Stomach (tissue), 9 donors: Measurements from ENCODE around the gene SGTA. TPM values are rescaled to one million over a fixed set of nuclear protein-coding genes. Genes with fewer than 3 reads are reported as not detected.

Experiments used
- DNase-seq, 2 donors: peaks; one replicate each; pipeline versions ENCODE4 v3.0.0 to v3.0.0-alpha.2; 2013 to 2019
- H3K27ac ChIP-seq, 5 donors: fragments of 200-600 bp in 4 of 5; sonication (generic) in 4 of 5; one replicate each; pipeline ENCODE4 v1.5.1; 2013 to 2019; ENCODE audit warnings: mild to moderate bottlenecking in 1 of 5, moderate library complexity in 1 of 5
- H3K27me3 ChIP-seq, 3 donors: fragments of 200-600 bp; sonication (generic); one replicate each; pipeline ENCODE4 v1.5.1; 2017 to 2019; ENCODE audit warnings: mixed run types in 1 of 3
- H3K36me3 ChIP-seq, 4 donors: fragments of 200-600 bp; sonication (generic); 1 replicate in 3 of 4; 2 replicates in 1 of 4; pipeline ENCODE4 v1.5.1; 2016 to 2019
- H3K4me1 ChIP-seq, 4 donors: fragments of 200-600 bp; sonication (generic); one replicate each; pipeline ENCODE4 v1.5.1; 2016 to 2019
- H3K4me3 ChIP-seq, 4 donors: fragments of 200-600 bp; sonication (generic) in 3 of 4; one replicate each; pipeline ENCODE4 v1.5.1; 2016 to 2019; ENCODE audit warnings: mild to moderate bottlenecking in 1 of 4
- H3K9me3 ChIP-seq, 4 donors: fragments of 200-600 bp; sonication (generic); one replicate each; pipeline ENCODE4 v1.5.1; 2016 to 2019
- CTCF ChIP-seq, 7 experiments: fragments of 450-650 bp in 4 of 7; fragments of 200-600 bp in 3 of 7; sonication (generic) in 3 of 7; IDR thresholded peaks; one replicate each; pipeline ENCODE4 v1.5.1; 2016 to 2019; ENCODE audit warnings: antibody characterized with exemption in 7 of 7, control low read depth in 2 of 7, mild to moderate bottlenecking in 1 of 7
- EP300 ChIP-seq: sonication (generic); formaldehyde crosslinking; IDR thresholded peaks from one replicate; pipeline ENCODE4 v1.6.1; 2017; ENCODE audit warnings: antibody characterized with exemption
- POLR2A ChIP-seq, 4 donors: fragments of 450-650 bp; IDR thresholded peaks; one replicate each; pipeline ENCODE4 v1.6.1; 2016; ENCODE audit warnings: antibody characterized with exemption in 4 of 4, control low read depth in 2 of 4, mild to moderate bottlenecking in 1 of 4, moderate library complexity in 1 of 4
- POLR2AphosphoS5 ChIP-seq, 3 donors: sonication (generic); formaldehyde crosslinking; IDR thresholded peaks; one replicate each; pipeline ENCODE4 v1.6.1; 2016; ENCODE audit warnings: antibody characterized with exemption in 3 of 3
- WGBS, 5 donors: extraction: QIAGEN DNeasy Blood & Tissue Kit in 3 of 5; methylation state at CpG; one replicate each; pipeline versions ENCODE4 v1.1.5 to v1.1.7; 2013 to 2018; 5-methylcytosine and 5-hydroxymethylcytosine counted together
- intact Hi-C: fragments of 100-400 bp; cut with DNase I; formaldehyde crosslinking; loops from one replicate; pipeline ENCODE4 v1.15.1; 2023; ENCODE audit warnings: low total_unique reads
- polyA plus RNA-seq, 3 donors: library from polyadenylated mRNA; stranded (reverse); fragments of 200-250 nt; gene quantifications; one replicate each; pipeline ENCODE4 v1.2.3, GENCODE V29; 2013
- total RNA-seq, 5 donors: library from RNA; depleted of rRNA; stranded (reverse); fragments of >200 nt; gene quantifications; one replicate each; pipeline versions ENCODE4 v1.1.0 to v1.2.3, GENCODE V29; 2014 to 2016
- donor health status: healthy with polysubstance abuse.
- donor health status: Bipolar disorder and iron deficiency.
- donor health status: healthy.

Gene SGTA
- total and polyA plus RNA-seq, 8 donors: 18.5 to 173 (median 52.7) TPM

- H3K9me3 ChIP-seq: no peaks in the 10 kb centered on the region
- H3K4me3 ChIP-seq: no peak overlapping the region
- H3K27me3 ChIP-seq: no peaks in the 10 kb centered on the region
- intact Hi-C loops: no loop called here
- 86 to 95% (median 89%) methylated on average over 7 of the region's 7 CpGs for WGBS, 5 donors
- no peak overlapping the region for H3K27ac ChIP-seq
- no peak for DNase-seq
- H3K4me1 ChIP-seq: no peaks in the 10 kb centered on the region
- no peak for TF ChIP-seq POLR2A (IDR thresholded peaks at IDR 0.05)
- TF ChIP-seq EP300: no peak
- no peak for TF ChIP-seq CTCF (IDR thresholded peaks at IDR 0.05)
- no peak for TF ChIP-seq POLR2AphosphoS5 (IDR thresholded peaks at IDR 0.05)
- H3K36me3 ChIP-seq: peaks cover 79 to 100% (median 99%) of the 10 kb centered on the region in 4 donors
Measured at GRCh38 chr19:2759965-2760364, 23.1 kb downstream of the SGTA start.

GRCh38 chr19:2759362-2759761 lies 23.7 kb downstream of the SGTA start:
- Histone ChIP-seq H3K27ac (no peak overlapping the region), H3K4me1 (no peaks in the 10 kb centered on the region), H3K36me3 (peaks cover 79 to 100% (median 99%) of the 10 kb centered on the region in 4 donors), H3K27me3 (no peaks in the 10 kb centered on the region), H3K4me3 (no peak overlapping the region), H3K9me3 (no peaks in the 10 kb centered on the region)
- WGBS, 5 donors: 91 to 94% (median 92%) methylated on average over 17 of the region's 17 CpGs
- intact Hi-C loops: no loop called here
- DNase-seq: no peak
- TF ChIP-seq CTCF (IDR thresholded peaks at IDR 0.05) (no peak), POLR2AphosphoS5 (IDR thresholded peaks at IDR 0.05) (no peak), EP300 (no peak), POLR2A (IDR thresholded peaks at IDR 0.05) (no peak)

- Histone ChIP-seq H3K27ac (no peak overlapping the region), H3K36me3 (peaks cover 79 to 100% (median 99%) of the 10 kb centered on the region in 4 donors), H3K4me1 (no peaks in the 10 kb centered on the region), H3K27me3 (no peaks in the 10 kb centered on the region), H3K9me3 (no peaks in the 10 kb centered on the region), H3K4me3 (no peak overlapping the region)
- WGBS, 5 donors: 94 to 96% (median 95%) methylated on average over 17 of the region's 17 CpGs
- DNase-seq: no peak
- intact Hi-C loops: no loop called here
- TF ChIP-seq POLR2A (IDR thresholded peaks at IDR 0.05) (no peak), EP300 (no peak), POLR2AphosphoS5 (IDR thresholded peaks at IDR 0.05) (no peak)
Measured at GRCh38 chr19:2758601-2759313, 24.3 kb downstream of the SGTA start.

- no peak overlapping the region for H3K4me3 ChIP-seq
- no peaks in the 10 kb centered on the region for H3K27me3 ChIP-seq
- TF ChIP-seq POLR2A (IDR thresholded peaks at IDR 0.05) (no peak), POLR2AphosphoS5 (IDR thresholded peaks at IDR 0.05) (no peak), EP300 (no peak), CTCF (IDR thresholded peaks at IDR 0.05) (no peak)
- H3K9me3 ChIP-seq: no peaks in the 10 kb centered on the region
- intact Hi-C loops: no loop called here
- H3K4me1 ChIP-seq: no peaks in the 10 kb centered on the region
- 94 to 95% (median 95%) methylated on average over 44 to 48 of the region's 48 CpGs for WGBS, 5 donors
- H3K27ac ChIP-seq: no peak overlapping the region
- no peak for DNase-seq
- peaks cover 63 to 96% (median 87%) of the 10 kb centered on the region in 4 donors for H3K36me3 ChIP-seq
Measured at GRCh38 chr19:2756921-2757881, 25.9 kb downstream of the SGTA start.
